GM04504 (cell line): ENCODE measurements around the gene KRTAP5-3.
"Not testable (repeated sequence)": the region's sequence is repeated elsewhere in the genome, so short reads cannot be mapped to it uniquely, and the experiment has no call there.

ENCODE experiments used
- DNase-seq: peaks from one replicate; pipeline ENCODE4 v3.0.0-alpha.2; 2012; ENCODE audit warnings: low read depth

Gene KRTAP5-3

DNA sequence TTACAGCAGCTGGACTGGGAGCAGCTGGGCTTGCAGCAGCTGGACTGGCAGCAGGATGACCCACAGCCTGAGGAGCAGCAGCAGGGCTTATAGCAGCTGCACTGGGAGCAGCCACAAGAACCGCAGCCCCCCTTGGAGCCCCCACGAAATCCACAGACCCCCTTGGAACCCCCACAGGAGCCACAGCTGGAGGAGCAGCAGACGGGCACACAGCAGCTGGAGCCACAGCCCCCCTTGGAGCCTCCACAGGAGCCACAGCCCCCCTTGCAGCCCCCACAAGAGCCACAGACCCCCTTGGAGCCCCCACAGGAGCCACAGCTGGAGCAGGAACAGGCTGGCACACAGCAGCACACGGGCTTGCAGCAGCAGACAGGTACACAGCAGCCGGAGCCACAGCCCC lies 362 bp downstream of the KRTAP5-3 start:
- DNase-seq: not testable (repeated sequence)

DNA sequence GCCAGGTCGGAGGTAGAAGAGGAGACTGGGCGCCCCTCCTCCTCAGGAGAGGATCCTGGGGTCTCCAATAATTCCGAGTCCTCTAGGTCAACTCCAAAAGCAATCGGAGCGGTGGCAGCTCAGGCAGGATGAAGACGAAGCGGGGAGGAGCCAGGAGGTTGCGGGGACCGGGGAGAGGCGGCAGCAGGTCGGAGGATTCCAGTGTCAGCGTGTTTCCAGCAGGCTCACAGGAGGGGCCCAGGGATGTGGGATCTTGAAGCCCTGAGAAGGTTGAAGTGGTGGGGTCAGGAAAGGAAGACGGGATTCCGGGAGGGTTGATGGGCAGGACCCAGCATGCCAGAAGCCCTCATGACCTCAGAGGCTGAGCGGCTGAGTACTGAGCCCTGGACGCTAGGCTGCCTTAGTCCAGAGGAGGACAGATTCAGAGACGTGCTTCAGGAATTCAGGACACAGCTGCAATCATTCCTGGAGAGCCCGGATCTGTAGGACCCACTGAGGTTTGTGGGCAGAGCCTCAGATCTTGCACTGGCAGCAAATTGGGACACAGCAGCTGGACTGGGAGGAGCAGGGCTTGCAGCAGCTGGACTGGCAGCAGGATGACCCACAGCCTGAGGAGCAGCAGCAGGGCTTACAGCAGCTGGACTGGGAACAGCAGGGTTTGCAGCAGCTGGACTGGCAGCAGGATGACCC lies 962 bp downstream of the KRTAP5-3 start:
- not testable (repeated sequence) for DNase-seq

DNA sequence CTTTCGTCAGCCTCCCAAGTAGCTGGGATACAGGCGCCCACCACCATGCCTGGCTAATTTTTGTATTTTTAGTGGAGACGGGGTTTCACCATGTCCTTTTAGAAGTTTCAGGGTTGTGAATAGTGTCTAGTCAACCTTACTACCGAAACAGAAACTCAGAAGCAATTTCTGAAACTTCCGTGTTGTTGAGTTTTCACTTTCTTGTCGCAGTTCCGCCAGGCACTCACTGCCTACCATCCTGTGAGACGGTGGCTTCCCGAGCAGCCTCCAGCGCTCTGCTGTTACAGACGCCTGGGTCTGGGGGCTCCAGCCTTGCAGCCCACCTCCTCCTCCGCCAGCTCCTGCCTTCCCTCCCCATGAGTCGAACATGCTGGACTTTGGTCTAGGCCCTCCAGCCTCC lies 2.3 kb downstream of the KRTAP5-3 start:
- not testable (repeated sequence) for DNase-seq

DNA sequence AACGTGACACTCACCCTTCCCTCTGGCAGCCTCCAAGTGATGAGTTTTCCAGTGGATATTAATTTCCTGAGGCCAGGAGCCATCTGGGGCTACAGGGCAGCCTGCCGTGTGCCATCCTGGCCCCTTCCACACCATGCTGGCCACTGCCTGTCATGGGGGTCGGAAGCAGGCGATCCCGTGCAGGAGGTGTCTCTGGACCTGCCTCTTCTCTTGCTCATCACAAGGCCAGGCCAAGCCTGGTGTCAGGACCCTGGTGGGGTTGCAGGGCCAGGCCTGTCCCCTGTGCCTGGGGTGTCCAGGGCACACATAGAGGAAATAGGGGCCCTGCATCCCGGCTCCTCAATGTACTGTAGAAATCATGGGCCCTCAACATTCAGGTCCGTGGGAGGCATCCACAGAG lies 3.6 kb downstream of the KRTAP5-3 start:
- no peak for DNase-seq

DNA sequence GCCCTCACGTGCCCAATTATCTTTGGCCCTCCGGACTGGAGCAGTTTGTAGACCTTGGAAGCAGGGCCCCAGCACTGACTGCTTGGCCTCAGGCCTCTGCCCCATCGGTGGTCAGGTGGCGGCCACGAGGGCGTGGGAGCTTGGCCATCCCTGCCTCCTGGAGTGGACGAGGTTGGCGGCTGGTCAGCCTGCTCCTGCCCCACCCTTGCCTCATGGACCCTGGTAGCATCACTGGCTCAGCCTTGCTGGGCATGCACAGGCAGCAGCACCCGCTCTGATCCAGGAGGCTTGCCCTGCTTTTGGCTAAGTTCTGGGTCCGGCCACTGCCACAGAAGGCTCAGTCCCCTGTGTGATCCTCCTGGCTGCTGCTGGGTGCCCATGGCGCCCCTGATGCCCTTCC lies 4.1 kb downstream of the KRTAP5-3 start:
- DNase-seq: no peak

DNA sequence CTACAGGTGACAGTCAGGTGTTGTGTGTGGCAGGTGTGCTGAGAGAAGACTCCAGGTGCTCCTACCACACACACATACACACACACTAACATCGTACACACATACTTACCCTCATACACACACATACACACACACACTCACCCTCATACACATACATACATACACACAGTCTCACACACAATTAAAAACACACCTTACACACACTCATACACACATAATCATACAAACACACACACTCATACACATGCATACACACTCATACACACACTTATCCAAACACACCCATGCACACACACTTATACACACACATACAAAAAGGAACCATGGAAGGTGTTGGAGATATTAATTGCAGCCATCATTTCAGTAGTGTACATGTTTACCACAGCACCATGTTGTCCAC lies 4.6 kb downstream of the KRTAP5-3 start:
- no peak for DNase-seq

DNA sequence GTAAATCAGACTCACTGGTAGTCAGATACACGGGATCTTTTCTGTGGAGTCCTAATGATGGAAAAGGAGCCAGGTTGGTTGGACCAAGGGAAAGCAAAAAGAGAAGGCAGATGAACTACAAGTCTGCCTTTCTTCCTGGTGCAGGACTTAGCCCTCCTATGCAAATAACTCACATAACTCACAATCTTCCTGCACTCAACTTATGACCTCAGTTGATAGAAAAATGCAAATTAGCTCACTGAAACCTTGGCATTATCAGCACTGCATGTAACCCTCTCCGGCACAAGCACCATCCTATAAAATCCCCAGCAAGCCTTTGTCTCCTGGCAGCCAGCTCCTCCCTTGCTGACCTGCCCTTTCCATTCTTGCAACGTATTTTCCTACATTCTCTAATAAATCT lies 6.6 kb downstream of the KRTAP5-3 start:
- not testable (repeated sequence) for DNase-seq

DNA sequence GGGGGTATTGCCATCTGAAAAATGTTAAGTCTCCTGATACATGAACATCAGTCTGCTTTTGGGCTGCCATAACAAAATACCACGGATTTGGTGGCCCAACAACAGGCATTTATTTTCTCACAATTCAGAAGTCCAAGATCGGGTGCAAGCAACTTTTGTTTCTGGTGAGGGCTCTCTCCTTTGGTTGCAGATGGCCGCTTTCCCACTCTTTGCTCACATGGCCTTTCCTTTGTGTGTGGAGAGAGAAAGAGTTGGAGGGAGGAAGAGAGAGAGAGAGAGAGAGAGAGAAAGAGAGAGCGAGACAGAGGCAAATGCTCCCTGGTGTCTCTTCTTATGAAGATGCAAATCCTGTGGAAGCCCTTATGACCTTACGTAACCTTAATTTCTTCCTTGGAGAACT lies 7.6 kb downstream of the KRTAP5-3 start:
- no peak for DNase-seq

DNA sequence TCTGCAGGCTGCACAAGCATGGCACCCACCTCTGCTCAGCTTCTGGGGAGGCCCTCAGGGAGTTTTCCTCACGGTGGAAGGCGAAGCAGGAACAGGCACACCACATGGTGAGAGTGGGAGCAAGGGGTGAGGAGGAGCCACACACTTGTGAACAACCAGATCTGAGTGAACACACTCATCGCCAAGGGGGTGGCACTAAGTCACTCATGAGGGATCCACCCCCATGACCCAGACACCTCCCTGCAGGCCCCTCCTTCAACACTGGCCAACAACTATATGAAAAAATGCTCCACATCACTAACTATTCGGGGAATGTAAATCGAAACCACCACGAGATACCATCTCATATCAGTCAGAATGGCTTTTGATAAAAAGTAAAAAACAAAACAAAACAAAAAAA lies 9.4 kb downstream of the KRTAP5-3 start:
- no peak for DNase-seq

DNA sequence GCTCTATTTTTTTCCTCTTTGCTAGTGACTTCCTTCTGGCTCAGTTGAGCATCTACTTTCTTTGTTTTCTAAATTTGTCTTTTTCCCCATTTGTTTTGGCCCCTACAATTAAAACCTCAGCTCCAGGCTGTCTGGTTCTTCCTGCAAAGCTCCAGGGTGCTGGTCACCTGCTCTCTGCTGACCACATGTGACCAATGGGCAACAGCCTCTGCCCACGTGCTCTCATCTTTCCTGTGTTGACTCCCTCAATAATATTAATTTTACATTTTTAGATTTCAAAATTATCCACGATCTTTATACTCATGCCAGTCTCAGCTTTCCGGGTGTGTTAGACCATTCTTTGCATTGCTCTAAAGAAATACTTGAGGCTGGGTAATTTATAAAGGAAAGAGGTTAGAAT lies 9.9 kb downstream of the KRTAP5-3 start:
- not testable (repeated sequence) for DNase-seq

DNA sequence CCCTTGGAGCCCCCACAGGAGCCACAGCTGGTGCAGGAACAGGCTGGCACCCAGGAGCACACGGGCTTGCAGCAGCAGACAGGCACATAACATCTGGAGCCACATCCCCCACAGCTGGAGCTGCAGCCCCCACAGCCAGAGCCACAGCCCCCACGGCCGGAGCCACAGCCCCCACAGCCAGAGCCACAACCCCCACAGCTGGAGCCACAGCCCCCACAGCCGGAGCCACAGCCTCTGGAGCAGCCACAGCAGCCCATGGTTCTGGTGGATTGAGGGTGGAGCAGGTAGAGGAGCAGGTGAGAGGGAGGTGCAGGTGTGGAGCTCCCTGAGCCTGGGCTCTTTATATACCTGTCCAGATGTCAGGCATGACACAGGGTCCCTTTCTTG lies 10.3 kb downstream of the KRTAP5-3 start, which contains the start of gene KRTAP5-2:
KRTAP5-2 (minus strand) TSS at position 301 of the 387 bp plus-strand sequence; CDS start at position 257, 44 bp downstream.
- no peak for DNase-seq

DNA sequence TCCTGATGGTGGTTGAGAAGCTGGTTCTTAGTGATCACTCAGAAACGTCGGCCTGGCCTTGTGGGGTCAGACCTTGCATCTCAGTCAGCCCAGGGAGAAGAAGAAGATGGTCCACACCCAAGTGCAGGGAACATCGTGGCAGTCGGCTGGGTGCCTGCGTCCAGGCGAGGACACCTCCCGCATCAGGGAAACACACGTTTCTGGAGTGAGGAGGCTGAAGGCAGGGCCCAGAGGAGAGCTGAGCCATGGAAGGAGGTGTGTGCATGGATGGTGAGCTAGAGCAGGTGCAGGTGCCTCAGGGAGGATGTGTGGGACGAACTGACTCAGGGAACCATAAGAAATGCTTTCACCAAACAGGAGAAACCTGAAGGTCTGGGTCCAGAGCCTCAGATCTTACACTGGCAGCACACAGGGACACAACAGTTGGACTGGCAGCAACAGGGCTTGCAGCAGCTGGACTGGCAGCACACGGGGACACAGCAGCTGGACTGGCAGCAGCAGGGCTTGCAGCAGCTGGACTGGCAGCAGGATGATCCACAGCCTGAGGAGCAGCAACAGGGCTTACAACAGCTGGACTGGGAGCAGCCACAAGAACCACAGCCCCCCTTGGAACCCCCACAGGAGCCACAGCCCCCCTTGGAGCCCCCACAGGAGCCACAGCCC lies 10.8 kb downstream of the KRTAP5-3 start:
- DNase-seq: no peak

DNA sequence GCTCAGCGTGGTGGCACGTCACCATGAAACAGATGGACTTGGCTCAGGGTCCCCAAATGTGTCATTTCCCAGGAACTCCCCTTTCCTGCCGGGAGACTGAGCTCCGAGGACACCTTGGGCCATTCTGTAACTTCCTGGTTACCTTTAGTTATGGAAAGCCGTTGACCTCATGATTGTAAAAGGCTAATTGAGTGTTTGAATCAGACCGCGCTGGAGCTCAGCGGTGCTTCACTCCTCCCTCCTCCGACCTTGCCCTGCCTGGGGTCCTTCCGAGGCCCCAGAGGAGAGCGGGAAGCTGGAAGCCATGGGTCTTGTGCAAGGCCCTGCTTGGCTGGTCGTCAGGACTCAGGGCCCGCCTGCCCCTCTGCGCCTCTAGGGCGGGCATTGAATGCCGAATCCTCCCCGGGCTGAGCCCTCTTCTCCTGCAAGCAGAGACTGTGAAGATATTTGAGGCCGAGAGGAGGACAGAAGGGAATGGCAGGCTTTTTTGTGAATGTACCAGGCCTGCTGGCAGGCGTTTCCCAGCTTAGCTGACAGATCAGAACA lies 11.6 kb downstream of the KRTAP5-3 start:
- DNase-seq: not testable (repeated sequence)

DNA sequence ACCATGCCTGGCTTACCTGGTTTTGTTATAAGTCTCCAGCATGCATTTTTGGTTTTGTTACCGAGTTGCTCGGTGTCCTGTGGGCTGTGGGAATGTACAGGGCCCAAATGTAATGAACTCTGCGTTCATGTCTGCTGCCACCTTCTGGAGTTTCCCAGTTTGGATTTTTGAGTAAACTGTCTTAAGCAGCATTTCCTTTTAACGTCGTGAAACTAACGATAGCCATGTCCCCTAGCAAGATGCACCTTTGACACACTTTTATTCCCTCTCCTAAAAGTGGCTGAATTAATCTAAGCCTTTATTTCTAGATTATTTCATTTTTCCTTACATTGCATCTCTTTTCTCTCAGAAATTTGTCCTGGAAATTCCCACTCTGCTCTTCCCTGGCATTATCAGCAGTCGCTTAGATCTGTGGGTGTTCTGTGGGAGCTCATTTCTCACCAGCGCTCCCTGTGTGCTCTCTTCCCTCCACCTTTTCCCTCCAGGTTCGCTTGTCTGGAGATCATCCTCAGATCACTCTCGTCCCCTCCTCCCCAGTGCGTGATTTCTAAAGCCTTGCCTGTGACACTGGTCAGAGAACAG lies 12.2 kb downstream of the KRTAP5-3 start:
- DNase-seq: not testable (repeated sequence)

DNA sequence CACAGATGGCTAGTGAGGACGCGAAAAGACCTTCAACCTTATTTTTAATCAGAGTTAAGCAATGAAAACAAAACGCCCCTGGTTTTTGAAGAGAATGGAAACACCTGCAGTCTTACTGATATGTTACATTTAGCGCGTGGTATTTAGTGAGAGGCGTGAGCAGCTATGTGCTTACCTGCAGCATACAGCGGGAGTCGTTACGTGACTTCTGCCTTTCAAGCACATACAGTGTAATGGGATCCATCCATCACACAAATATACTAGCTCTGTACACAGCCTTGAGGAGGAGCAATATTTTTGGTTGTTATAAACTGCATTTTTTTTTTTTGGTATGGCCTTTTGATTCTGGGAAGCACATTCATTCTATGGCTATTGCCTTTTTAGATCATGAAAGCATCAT lies 15.6 kb downstream of the KRTAP5-3 start:
- no peak for DNase-seq

DNA sequence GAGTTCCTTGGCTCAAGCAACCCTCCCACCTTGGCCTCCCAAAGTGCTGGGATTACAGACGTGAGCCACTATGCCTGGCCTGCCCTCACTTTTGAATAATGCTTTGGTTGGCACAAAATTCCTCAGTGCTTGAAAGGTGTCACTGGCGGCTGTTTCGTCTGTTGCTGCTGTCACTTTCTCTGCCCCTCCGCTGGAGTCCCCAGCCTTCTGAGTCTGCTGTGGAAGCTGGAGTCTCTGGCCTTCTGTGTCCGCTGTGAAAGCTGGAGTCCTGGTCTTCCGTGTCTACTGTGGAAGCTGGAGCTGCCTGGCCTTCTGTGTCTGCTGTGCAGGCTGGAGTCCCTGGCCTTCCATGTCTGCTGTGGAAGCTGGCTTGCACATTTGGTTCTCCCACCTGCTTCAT lies 18.3 kb downstream of the KRTAP5-3 start:
- DNase-seq: no peak

DNA sequence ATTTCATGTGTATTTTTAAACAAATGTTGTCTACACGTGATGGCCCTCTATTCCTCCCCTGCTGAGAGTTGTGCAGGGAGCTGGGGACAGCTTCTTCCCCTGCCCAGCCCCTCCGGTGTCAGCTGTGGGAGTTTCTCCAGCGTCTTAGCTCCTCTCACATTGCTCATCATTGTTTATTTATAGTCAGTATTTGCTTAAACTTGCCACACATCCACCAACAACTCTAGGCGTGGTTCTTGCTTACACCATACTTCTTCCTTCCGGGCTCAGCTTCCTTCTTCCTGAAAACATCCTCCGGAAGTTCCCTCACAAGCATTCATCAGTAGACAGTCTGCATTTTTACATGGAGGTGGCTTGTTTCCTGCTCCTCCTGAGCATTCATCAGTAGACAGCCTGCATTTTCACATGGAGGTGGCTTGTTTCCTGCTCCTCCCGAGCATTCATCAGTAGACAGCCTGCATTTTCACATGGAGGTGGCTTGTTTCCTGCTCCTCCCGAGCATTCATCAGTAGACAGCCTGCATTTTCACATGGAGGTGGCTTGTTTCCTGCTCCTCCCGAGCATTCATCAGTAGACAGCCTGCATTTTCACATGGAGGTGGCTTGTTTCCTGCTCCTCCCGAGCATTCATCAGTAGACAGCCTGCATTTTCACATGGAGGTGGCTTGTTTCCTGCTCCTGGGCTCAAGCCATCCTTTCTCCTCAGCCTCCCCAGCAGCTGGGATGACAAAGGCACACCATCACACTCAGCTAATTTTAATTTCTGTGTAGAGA lies 18.9 kb downstream of the KRTAP5-3 start:
- DNase-seq: not testable (repeated sequence)

DNA sequence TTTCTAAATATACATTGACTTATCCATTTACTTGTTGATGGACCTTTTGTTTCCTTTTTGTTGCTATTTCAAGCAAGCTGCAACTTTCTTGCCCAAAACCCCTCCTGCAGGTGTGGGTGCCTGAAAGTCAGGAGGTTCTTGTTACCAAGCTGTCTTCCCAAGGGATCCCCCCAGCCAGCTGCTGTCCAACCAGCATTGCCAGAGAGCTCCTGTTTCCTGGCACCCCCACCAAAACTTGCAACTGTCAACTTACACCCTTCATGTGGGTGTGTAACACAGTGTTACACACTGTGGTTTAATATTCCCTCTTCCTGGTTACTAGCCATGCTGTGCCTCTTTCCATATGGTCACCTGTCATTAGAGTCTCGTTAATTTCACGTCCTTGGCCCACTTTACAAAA lies 21.6 kb downstream of the KRTAP5-3 start:
- no peak for DNase-seq

DNA sequence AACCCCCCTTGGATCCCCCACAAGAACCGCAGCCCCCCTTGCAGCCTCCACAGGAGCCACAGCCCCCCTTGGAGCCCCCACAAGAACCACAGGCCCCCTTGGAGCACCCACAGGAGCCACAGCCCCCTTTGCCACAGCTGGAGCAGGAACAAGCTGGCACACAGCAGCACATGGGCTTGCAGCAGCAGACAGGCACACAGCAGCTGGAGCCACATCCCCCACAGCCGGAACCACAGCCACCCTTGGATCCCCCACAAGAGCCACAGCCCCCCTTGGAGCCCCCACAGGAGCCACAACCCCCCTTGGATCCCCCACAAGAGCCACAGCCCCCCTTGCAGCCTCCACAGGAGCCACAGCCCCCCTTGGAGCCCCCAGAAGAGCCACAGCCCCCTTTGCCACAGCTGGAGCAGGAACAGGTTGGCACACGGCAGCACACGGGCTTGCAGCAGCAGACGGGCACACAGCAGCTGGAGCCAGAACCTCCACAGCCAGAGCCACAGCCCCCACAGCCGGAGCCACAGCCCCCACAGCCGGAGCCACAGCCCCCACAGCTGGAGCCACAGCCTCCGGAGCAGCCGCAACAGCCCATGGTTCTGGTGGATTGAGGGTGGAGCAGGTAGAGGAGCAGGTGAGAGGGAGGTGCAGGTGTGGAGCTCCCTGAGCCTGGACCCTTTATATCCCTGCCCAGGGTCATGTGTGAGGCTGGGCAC lies 23.4 kb downstream of the KRTAP5-3 start, which contains the start of gene KRTAP5-1:
KRTAP5-1 (minus strand) TSS at position 623 of the 710 bp plus-strand sequence; CDS start at position 589, 34 bp downstream.
- DNase-seq: not testable (repeated sequence)

DNA sequence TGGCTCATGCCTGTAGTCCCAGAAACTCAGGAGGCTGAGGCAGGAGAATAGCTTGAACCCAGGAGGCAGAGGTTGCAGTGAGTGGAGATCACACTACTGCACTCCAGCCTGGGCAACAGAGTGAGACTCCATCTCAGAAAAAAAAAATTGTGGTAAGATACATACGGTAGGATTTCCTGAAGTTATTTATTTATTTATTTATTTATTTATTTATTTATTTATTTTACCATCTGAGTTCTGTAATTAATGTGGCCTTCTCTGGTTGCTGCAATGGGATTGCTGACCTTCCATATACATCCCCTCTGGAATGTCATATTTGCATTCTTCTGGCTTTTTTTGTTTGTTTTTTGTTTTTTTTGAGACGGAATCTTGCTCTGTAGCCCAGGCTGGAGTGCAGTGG lies 25.4 kb downstream of the KRTAP5-3 start:
- DNase-seq: not testable (repeated sequence)

DNA sequence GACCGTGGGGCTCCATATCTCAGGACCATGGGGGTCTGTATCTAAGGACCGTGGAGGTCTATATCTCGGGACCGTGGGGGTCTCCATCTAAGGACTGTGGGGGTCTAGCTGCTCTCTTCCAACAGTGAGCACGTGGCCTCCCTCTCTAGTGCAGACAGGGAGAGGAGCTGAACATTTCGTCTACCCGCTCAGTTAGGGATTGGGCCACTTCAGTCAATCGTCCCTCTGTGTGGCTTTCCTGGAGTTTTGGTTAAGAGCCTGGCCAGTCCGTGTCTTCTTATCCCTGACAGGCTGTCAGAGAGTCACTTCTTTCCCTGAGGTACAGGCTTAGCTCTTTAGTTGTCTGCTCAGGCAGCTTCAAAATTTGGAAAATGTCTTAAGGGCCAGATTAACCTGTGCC lies 26.3 kb downstream of the KRTAP5-3 start:
- no peak for DNase-seq
